ENCODE data around the gene FBXW7. TPM values are rescaled to one million over a fixed set of nuclear protein-coding genes. Genes with fewer than 3 reads are reported as not detected.

Gene FBXW7
- total RNA-seq, 1 experiment from 2014 or later: 23.0 TPM

DNA sequence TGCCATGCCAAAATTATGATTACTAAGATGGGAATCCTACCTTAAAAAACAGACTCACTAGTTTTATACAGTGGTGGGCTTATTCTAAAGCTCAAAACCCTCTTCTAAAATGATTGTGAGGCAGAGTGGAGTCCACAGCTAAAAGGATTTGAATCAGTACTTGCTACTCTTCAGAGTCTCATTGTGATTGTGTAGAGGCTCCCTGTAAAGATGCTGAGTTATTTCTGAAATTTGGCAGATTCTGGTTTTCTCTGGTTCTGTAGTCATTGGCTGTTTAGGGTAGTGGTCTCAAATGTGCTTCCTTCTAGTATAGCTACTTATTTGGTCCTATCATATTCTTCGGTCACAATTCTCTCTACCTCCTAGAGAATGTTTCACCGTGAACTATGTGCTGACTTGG is 104.1 kb downstream of the FBXW7 start:
- DNase-seq (ENCODE audit: low spot score) (no peak), ATAC-seq (no peak)
- TF ChIP-seq GRHL2 (CRISPR knock-in tag; IDR thresholded peaks at IDR 0.05; ENCODE audit: insufficient replicate concordance, severe bottlenecking): no peak
- peaks cover 43% of the 10 kb centered on the region for H3K4me1 Mint-ChIP-seq
- H3K9me3 Mint-ChIP-seq: peaks cover 3% of the 10 kb centered on the region
- CTCF ChIA-PET: interaction anchor here (0.5 to 0.8 kb wide), 2 partner anchors 23 to 811 kb away, joined by 3 read pairs; no protein-coding TSS in a partner anchor
- H3K36me3 Mint-ChIP-seq: no peaks in the 10 kb centered on the region
- POLR2A ChIA-PET: no interaction called here
- no peak overlapping the region for H3K4me3 Mint-ChIP-seq
- H3K27me3 Mint-ChIP-seq (ENCODE audit: low read depth): no peaks in the 10 kb centered on the region
- peak overlapping the region; percentile 66 for H3K27ac Mint-ChIP-seq

DNA sequence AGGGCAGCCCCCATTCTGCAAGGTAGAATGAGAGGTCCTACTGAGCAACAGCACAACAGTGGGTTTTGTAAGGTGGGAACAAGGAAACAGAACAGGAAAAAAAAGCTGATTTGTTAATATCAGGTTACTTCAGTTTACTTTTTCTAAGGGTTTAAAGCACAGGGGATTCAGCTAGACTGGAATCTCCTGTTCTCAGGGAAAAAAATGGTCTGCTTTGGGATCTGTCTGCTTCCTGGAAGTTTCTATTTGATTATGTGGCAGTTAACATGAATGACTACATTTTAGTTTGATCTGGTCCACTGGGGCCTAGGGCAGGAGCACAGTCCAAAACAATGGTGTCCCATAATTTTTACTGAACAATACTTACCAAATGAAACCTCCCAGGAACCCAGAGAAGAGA is 104.6 kb downstream of the FBXW7 start:
- ATAC-seq: peak; percentile 36
- peaks cover 43% of the 10 kb centered on the region for H3K4me1 Mint-ChIP-seq
- ChIA-PET CTCF (interaction anchor here (0.8 kb wide), 1 partner anchor 23 kb away, joined by 3 read pairs; no protein-coding TSS in a partner anchor), POLR2A (no interaction called here)
- H3K9me3 Mint-ChIP-seq: no peaks in the 10 kb centered on the region
- TF ChIP-seq, protein P1, sequence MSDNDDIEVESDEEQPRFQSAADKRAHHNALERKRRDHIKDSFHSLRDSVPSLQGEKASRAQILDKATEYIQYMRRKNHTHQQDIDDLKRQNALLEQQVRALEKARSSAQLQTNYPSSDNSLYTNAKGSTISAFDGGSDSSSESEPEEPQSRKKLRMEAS (CRISPR knock-in tag; IDR thresholded peaks at IDR 0.05): no peak
- TF ChIP-seq ZNF263 (CRISPR knock-in tag; IDR thresholded peaks at IDR 0.05; ENCODE audit: low read depth) (no peak), ATF1 (CRISPR knock-in tag; IDR thresholded peaks at IDR 0.05) (no peak), FOXP1 (CRISPR knock-in tag; IDR thresholded peaks at IDR 0.05; ENCODE audit: borderline replicate concordance) (no peak)
- H3K27me3 Mint-ChIP-seq (ENCODE audit: low read depth): no peaks in the 10 kb centered on the region
- no peak overlapping the region; the same call in 1 of the 2 replicates for H3K4me3 Mint-ChIP-seq
- peak overlapping the region; percentile 66 for H3K27ac Mint-ChIP-seq
- H3K36me3 Mint-ChIP-seq: no peaks in the 10 kb centered on the region
- DNase-seq (ENCODE audit: low spot score): no peak

- Mint-ChIP-seq H3K4me1 (peaks cover 45% of the 10 kb centered on the region), H3K4me3 (no peak overlapping the region), H3K36me3 (no peaks in the 10 kb centered on the region), H3K9me3 (no peaks in the 10 kb centered on the region), H3K27ac (no peak overlapping the region), H3K27me3 (ENCODE audit: low read depth) (no peaks in the 10 kb centered on the region)
- TF ChIP-seq SOX15 (CRISPR knock-in tag; IDR thresholded peaks at IDR 0.05): no peak
- TF ChIP-seq HMGA2 (CRISPR knock-in tag; IDR thresholded peaks at IDR 0.05): no peak
- no peak for TF ChIP-seq IRF1 (CRISPR knock-in tag; IDR thresholded peaks at IDR 0.05)
- no peak for TF ChIP-seq ARID4B (CRISPR knock-in tag; IDR thresholded peaks at IDR 0.05; ENCODE audit: borderline replicate concordance)
- no peak for TF ChIP-seq SMAD4 (CRISPR knock-in tag; IDR thresholded peaks at IDR 0.05)
- TF ChIP-seq NR3C1 (CRISPR knock-in tag; conservative IDR thresholded peaks at IDR 0.05; ENCODE audit: low read depth): no peak
- no peak for TF ChIP-seq TP53 (CRISPR knock-in tag; IDR thresholded peaks at IDR 0.05)
- TF ChIP-seq ZNF425 (CRISPR knock-in tag; conservative IDR thresholded peaks at IDR 0.05): no peak
- TF ChIP-seq FOXP1 (CRISPR knock-in tag; IDR thresholded peaks at IDR 0.05; ENCODE audit: borderline replicate concordance): no peak
- DNase-seq (ENCODE audit: low spot score) (no peak), ATAC-seq (no peak)
- CTCF ChIA-PET: no interaction called here
- POLR2A ChIA-PET: no interaction called here
Observed at GRCh38 chr4:152430507-152430906, 105.4 kb downstream of the FBXW7 start.

Measured in WTC11 (cell line).